Measurements from ENCODE around the gene ZFYVE19.

ZFYVE19 gene

DNA sequence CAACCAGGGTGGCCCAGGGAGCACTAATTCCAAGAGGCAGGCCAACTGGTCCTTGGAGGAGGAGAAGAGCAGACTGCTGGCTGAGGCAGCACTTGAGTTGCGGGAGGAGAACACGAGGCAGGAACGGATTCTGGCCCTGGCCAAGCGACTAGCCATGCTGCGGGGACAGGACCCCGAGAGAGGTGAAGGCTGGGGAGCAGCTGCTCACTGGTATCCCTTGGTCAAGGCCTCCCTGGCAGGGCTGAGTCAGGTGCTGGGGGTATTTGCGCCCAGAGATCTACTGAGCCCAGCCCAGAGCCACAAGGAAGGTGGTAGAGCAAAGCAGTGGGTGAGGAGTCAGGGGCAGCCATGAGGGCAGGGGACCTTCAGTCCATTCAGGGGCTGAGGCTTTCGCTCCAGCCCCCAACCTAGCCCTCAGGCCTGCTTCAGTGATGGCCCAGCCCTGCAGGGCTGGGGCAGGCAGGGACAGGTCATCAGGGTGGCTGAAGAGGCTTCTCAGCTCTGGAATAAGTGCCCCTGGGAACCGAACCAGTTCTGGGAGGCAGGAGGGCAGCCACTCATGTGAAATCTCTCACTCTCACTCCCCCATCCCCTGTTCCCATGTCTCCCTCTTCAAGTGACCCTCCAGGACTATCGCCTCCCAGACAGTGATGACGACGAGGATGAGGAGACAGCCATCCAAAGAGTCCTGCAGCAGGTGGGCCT lies 6.0 kb downstream of the ZFYVE19 start:
- Histone ChIP-seq H3K36me3 (ENCODE audit: control insufficient read depth in 5 of 5, insufficient read depth in 5 of 5, low read length in 5 of 5) (peaks cover 6 to 55% (median 44%) of the 10 kb centered on the region in 5 donors), H3K27me3 (ENCODE audit: control insufficient read depth in 5 of 5, insufficient read depth in 4 of 5, low read length in 5 of 5) (no peaks in the 10 kb centered on the region)

DNA sequence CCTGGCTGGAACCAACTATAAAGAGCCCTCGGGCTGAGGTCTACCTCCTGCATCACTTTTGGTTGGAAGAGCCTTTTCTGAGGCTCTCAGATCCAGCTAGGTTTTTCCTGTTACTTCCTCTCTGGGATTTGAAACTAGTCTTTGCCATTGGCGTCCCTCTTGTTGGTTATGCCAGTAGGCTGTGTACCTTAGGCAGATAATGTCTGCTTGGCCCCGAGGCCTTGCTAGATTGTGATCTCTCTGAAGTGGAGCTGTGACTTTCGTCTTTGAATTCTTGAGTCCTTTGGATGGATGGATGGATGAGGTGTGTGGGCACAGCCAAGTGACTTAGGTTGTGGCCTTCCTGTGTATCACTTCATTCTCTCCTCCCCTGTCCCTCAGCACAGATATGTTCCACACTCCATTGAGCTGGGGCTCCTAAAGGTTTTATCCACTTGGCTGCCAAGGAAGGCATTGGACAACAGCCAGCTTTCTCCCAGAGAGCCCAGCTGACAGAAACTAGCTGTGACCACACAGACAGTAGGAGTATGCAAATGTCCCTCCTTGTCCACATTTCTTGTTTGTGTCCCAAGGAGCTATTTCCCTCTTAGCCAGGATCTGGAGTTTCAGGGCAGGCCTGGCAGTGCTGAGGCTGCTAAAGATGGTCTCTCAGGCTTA lies 8.3 kb downstream of the ZFYVE19 start:
- H3K9me3 ChIP-seq (ENCODE audit: control insufficient read depth in 5 of 5, low read length in 5 of 5), result no peaks in the 10 kb centered on the region
- no peak overlapping the region for H3K4me3 ChIP-seq (ENCODE audit: low read depth in 1 of 5, low read length in 5 of 5)
- H3K36me3 ChIP-seq (ENCODE audit: control insufficient read depth in 5 of 5, insufficient read depth in 5 of 5, low read length in 5 of 5), result peaks cover 6 to 47% (median 37%) of the 10 kb centered on the region in 5 donors
- no peaks in the 10 kb centered on the region for H3K4me1 ChIP-seq (ENCODE audit: control insufficient read depth in 5 of 5, insufficient read depth in 5 of 5, low read length in 5 of 5)
- H3K9ac ChIP-seq (ENCODE audit: low read length in 5 of 5), result no peak overlapping the region
- H3K27ac ChIP-seq (ENCODE audit: low read depth, low read length), result no peak overlapping the region
- no peaks in the 10 kb centered on the region for H3K27me3 ChIP-seq (ENCODE audit: control insufficient read depth in 5 of 5, insufficient read depth in 4 of 5, low read length in 5 of 5)

More for the DNA sequence above, 6.0 kb downstream of the ZFYVE19 start:
- H3K4me3 ChIP-seq (ENCODE audit: low read depth in 1 of 5, low read length in 5 of 5), result no peak overlapping the region
- H3K9ac ChIP-seq (ENCODE audit: low read length in 5 of 5), result no peak overlapping the region
- H3K27ac ChIP-seq (ENCODE audit: low read depth, low read length), result no peak overlapping the region
- no peaks in the 10 kb centered on the region for H3K9me3 ChIP-seq (ENCODE audit: control insufficient read depth in 5 of 5, low read length in 5 of 5)
- H3K4me1 ChIP-seq (ENCODE audit: control insufficient read depth in 5 of 5, insufficient read depth in 5 of 5, low read length in 5 of 5), result peaks cover 3 to 9% (median 7%) of the 10 kb centered on the region in 5 donors

DNA sequence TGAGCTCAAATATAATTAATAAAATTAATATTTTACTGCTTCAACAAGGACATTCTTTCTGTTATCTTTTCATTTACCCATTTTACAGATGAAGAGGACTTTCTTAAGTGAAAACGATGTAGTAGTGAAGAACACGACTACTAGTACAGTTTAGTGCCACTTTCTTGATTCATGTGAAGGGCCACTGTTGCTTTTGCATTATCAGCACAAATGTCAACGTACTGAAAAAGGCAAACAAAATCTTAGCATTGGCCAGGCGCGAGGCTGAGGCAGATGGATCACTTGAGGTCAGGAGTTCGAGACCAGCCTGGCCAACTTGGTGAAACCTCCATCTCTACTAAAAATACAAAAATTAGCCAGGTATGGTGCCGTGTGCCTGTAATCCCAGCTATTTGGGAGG lies 12.2 kb downstream of the ZFYVE19 start:
- H3K4me3 ChIP-seq (ENCODE audit: low read depth in 1 of 5, low read length in 5 of 5), result no peak overlapping the region
- H3K4me1 ChIP-seq (ENCODE audit: control insufficient read depth in 5 of 5, insufficient read depth in 5 of 5, low read length in 5 of 5), result no peaks in the 10 kb centered on the region
- H3K27me3 ChIP-seq (ENCODE audit: control insufficient read depth in 5 of 5, insufficient read depth in 4 of 5, low read length in 5 of 5), result no peaks in the 10 kb centered on the region
- H3K27ac ChIP-seq (ENCODE audit: low read depth, low read length), result no peak overlapping the region
- H3K9me3 ChIP-seq (ENCODE audit: control insufficient read depth in 5 of 5, low read length in 5 of 5), result no peaks in the 10 kb centered on the region
- H3K36me3 ChIP-seq (ENCODE audit: control insufficient read depth in 5 of 5, insufficient read depth in 5 of 5, low read length in 5 of 5), result peaks cover 0 to 14% (median 8%) of the 10 kb centered on the region in 5 donors
- no peak overlapping the region for H3K9ac ChIP-seq (ENCODE audit: low read length in 5 of 5)

DNA sequence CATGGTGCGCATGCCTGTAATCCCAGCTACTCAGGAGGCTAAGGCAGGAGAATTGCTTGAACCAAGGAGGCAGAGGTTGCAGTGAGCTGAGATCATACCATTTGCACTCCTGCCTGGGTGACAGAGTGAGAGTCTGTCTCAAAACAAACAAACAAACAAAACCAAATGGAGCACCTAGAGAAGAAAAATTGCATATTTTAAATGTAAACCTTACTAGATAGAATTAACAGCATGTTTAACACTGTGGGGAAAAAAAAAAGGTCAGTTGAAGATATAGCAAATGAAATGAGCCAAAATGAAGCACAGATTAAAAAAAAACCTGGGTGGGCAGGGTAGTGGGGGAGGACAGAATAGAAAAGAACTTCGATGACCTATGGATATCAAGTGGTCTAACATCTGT lies 14.3 kb downstream of the ZFYVE19 start:
- Histone ChIP-seq H3K4me3 (ENCODE audit: low read depth in 1 of 5, low read length in 5 of 5) (no peak overlapping the region), H3K27me3 (ENCODE audit: control insufficient read depth in 5 of 5, insufficient read depth in 4 of 5, low read length in 5 of 5) (no peaks in the 10 kb centered on the region), H3K9ac (ENCODE audit: low read length in 5 of 5) (no peak overlapping the region), H3K4me1 (ENCODE audit: control insufficient read depth in 5 of 5, insufficient read depth in 5 of 5, low read length in 5 of 5) (no peaks in the 10 kb centered on the region), H3K9me3 (ENCODE audit: control insufficient read depth in 5 of 5, low read length in 5 of 5) (no peaks in the 10 kb centered on the region), H3K36me3 (ENCODE audit: control insufficient read depth in 5 of 5, insufficient read depth in 5 of 5, low read length in 5 of 5) (no peaks in the 10 kb centered on the region), H3K27ac (ENCODE audit: low read depth, low read length) (no peak overlapping the region)

- no peak overlapping the region for H3K9ac ChIP-seq (ENCODE audit: low read length in 5 of 5)
These were observed 16.9 kb downstream of the ZFYVE19 start for GRCh38 chr15:40823572-40824343.

DNA sequence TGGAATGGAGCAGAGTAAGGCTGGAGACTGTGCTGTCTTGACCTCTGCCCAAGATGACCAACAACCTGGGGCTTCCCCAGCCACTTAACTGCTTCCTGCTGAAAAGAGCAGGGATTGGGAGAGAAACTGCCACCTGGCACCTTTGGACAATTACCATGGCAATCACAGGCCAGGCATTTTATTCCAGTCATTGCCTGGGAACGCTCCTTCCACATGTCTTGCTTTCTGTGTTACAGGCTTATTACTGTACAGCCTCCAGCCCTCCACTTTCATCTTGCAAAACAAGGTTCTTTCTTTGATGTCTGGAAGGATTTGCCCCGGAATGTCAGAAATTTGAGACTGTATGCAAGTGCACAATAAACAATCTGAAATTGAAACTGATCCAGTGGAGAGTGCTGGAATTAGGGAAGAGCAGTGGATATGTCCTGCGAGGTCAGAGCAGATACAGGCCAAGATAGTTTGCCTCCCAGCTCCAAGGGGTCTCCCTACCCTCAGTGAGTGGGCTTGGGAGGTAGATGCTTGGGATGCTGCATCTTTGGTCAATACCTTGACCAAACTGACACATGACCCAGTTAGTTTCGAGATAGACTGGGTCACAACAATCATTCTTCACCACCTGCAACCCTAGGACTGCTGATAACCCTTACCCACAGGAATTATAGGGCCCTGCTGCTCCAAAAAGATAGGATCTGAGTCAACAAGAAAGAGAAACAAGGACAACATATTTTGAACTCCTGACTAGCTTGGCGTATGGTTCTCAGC lies 19.0 kb downstream of the ZFYVE19 start:
- no peak overlapping the region for H3K9ac ChIP-seq (ENCODE audit: low read length in 5 of 5)

More at GRCh38 chr15:40823572-40824343, 16.9 kb downstream of the ZFYVE19 start:
- H3K27ac ChIP-seq (ENCODE audit: low read depth, low read length), result no peak overlapping the region
- H3K36me3 ChIP-seq (ENCODE audit: control insufficient read depth in 5 of 5, insufficient read depth in 5 of 5, low read length in 5 of 5), result no peaks in the 10 kb centered on the region
- H3K27me3 ChIP-seq (ENCODE audit: control insufficient read depth in 5 of 5, insufficient read depth in 4 of 5, low read length in 5 of 5), result peaks cover 0 to 6% (median 0%) of the 10 kb centered on the region in 5 donors
- no peaks in the 10 kb centered on the region for H3K9me3 ChIP-seq (ENCODE audit: control insufficient read depth in 5 of 5, low read length in 5 of 5)
- H3K4me1 ChIP-seq (ENCODE audit: control insufficient read depth in 5 of 5, insufficient read depth in 5 of 5, low read length in 5 of 5), result no peaks in the 10 kb centered on the region
- H3K4me3 ChIP-seq (ENCODE audit: low read depth in 1 of 5, low read length in 5 of 5), result no peak overlapping the region

DNA sequence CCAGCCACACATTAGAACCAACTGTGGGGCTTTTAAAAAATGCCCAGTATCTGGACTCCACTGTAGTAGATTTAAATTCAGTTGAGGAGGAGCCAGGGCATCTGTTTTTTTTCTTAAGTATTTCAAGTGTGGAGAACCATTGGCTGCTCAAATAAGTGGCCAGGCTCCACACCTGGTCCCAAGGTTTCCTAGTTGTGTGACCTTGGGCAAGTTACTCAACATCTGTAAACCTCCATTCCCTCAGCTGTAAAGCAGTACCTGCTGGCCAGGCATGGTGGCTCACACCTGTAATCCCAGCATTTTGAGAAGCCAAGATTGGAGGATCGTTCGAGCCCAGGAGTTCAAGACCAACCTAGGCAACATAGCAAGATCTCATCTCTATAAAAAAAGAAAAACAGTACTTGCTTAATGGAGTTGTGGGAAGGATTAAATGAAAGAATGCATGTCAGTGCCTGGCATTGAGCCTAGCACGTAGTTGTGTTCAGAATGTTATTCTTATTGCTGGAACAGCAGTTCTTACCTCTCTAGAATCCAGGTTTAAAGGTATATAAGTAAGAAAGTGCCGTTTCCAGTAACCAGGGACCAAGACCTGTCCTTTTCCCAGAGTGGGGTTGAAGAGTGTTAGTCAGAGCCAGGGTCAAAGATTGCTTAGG lies 19.7 kb downstream of the ZFYVE19 start:
- no peaks in the 10 kb centered on the region for H3K36me3 ChIP-seq (ENCODE audit: control insufficient read depth in 5 of 5, insufficient read depth in 5 of 5, low read length in 5 of 5)
- H3K27me3 ChIP-seq (ENCODE audit: control insufficient read depth in 5 of 5, insufficient read depth in 4 of 5, low read length in 5 of 5), result peaks cover 0 to 6% (median 0%) of the 10 kb centered on the region in 5 donors
- H3K4me1 ChIP-seq (ENCODE audit: control insufficient read depth in 5 of 5, insufficient read depth in 5 of 5, low read length in 5 of 5), result no peaks in the 10 kb centered on the region
- no peak overlapping the region for H3K9ac ChIP-seq (ENCODE audit: low read length in 5 of 5)
- H3K9me3 ChIP-seq (ENCODE audit: control insufficient read depth in 5 of 5, low read length in 5 of 5), result no peaks in the 10 kb centered on the region
- H3K27ac ChIP-seq (ENCODE audit: low read depth, low read length), result no peak overlapping the region
- H3K4me3 ChIP-seq (ENCODE audit: low read depth in 1 of 5, low read length in 5 of 5), result no peak overlapping the region

More for the DNA sequence above, 19.0 kb downstream of the ZFYVE19 start:
- H3K4me3 ChIP-seq (ENCODE audit: low read depth in 1 of 5, low read length in 5 of 5), result no peak overlapping the region
- H3K27ac ChIP-seq (ENCODE audit: low read depth, low read length), result no peak overlapping the region
- peaks cover 0 to 6% (median 0%) of the 10 kb centered on the region in 5 donors for H3K27me3 ChIP-seq (ENCODE audit: control insufficient read depth in 5 of 5, insufficient read depth in 4 of 5, low read length in 5 of 5)
- H3K36me3 ChIP-seq (ENCODE audit: control insufficient read depth in 5 of 5, insufficient read depth in 5 of 5, low read length in 5 of 5), result no peaks in the 10 kb centered on the region
- no peaks in the 10 kb centered on the region for H3K9me3 ChIP-seq (ENCODE audit: control insufficient read depth in 5 of 5, low read length in 5 of 5)
- H3K4me1 ChIP-seq (ENCODE audit: control insufficient read depth in 5 of 5, insufficient read depth in 5 of 5, low read length in 5 of 5), result no peaks in the 10 kb centered on the region

GRCh38 chr15:40828447-40829036 lies 21.7 kb downstream of the ZFYVE19 start, which contains the start of gene PPP1R14D:
PPP1R14D (minus strand) TSS chr15:40828708; CDS start chr15:40828641, 67 bp downstream.
- H3K9ac ChIP-seq (ENCODE audit: low read length in 5 of 5), result no peak within 1 kb of the TSS
- peaks cover 0 to 6% (median 0%) of the 10 kb centered on the region in 5 donors for H3K27me3 ChIP-seq (ENCODE audit: control insufficient read depth in 5 of 5, insufficient read depth in 4 of 5, low read length in 5 of 5)
- H3K27ac ChIP-seq (ENCODE audit: low read depth, low read length), result no peak within 1 kb of the TSS
- H3K9me3 ChIP-seq (ENCODE audit: control insufficient read depth in 5 of 5, low read length in 5 of 5), result no peaks in the 10 kb centered on the region
- H3K4me1 ChIP-seq (ENCODE audit: control insufficient read depth in 5 of 5, insufficient read depth in 5 of 5, low read length in 5 of 5), result no peaks in the 10 kb centered on the region
- no peaks in the 10 kb centered on the region for H3K36me3 ChIP-seq (ENCODE audit: control insufficient read depth in 5 of 5, insufficient read depth in 5 of 5, low read length in 5 of 5)
- no peak within 1 kb of the TSS for H3K4me3 ChIP-seq (ENCODE audit: low read depth in 1 of 5, low read length in 5 of 5)

- H3K9me3 ChIP-seq (ENCODE audit: control insufficient read depth in 5 of 5, low read length in 5 of 5), result no peaks in the 10 kb centered on the region
- no peak overlapping the region for H3K9ac ChIP-seq (ENCODE audit: low read length in 5 of 5)
- H3K27me3 ChIP-seq (ENCODE audit: control insufficient read depth in 5 of 5, insufficient read depth in 4 of 5, low read length in 5 of 5), result peaks cover 0 to 6% (median 0%) of the 10 kb centered on the region in 5 donors
- H3K27ac ChIP-seq (ENCODE audit: low read depth, low read length), result no peak overlapping the region
- H3K4me1 ChIP-seq (ENCODE audit: control insufficient read depth in 5 of 5, insufficient read depth in 5 of 5, low read length in 5 of 5), result no peaks in the 10 kb centered on the region
- no peaks in the 10 kb centered on the region for H3K36me3 ChIP-seq (ENCODE audit: control insufficient read depth in 5 of 5, insufficient read depth in 5 of 5, low read length in 5 of 5)
- H3K4me3 ChIP-seq (ENCODE audit: low read depth in 1 of 5, low read length in 5 of 5), result no peak overlapping the region
These were observed 22.2 kb downstream of the ZFYVE19 start for GRCh38 chr15:40829115-40829514.
